AG04450 (cell line): Measurements from ENCODE around the gene BTBD9. TPM values are rescaled to one million over a fixed set of nuclear protein-coding genes. Genes with fewer than 3 reads are reported as not detected.

Experiments used
- CTCF ChIA-PET: fragments of 300-600, 350-600 bp; formaldehyde crosslinking; extraction: SDS; loops from one replicate; lab custom pipeline; 2022; ENCODE audit warnings: antibody characterized with exemption, inconsistent platforms; lab: Charles Lee
- POLR2A ChIA-PET: fragments of 350-600 bp; formaldehyde crosslinking; extraction: SDS; loops from one replicate; lab custom pipeline; 2021; ENCODE audit warnings: antibody characterized with exemption, inconsistent platforms; lab: Yijun Ruan, JAX
- DNase-seq: peaks from one replicate; pipeline ENCODE4 v3.0.0-alpha.2; 2011; ENCODE audit warnings: low read depth, low spot score
- H3K27ac ChIP-seq: one replicate; pipeline ENCODE4 v1.5.1; 2012; ENCODE audit warnings: low read depth, low read length, control low read depth
- H3K27me3 ChIP-seq: one replicate; pipeline ENCODE4 v1.6.0; 2012; ENCODE audit warnings: low read length; ENCODE audit not compliant: control insufficient read depth, insufficient read depth
- H3K4me3 ChIP-seq: 2 replicates; pipeline ENCODE4 v1.5.1; 2011; ENCODE audit warnings: mild to moderate bottlenecking, low read depth, low read length, control low read depth
- H3K9me3 ChIP-seq: 2 replicates; pipeline ENCODE4 v1.5.1; 2012; ENCODE audit warnings: low read length; ENCODE audit not compliant: control insufficient read depth, insufficient read depth
- CTCF ChIP-seq: IDR thresholded peaks from 2 replicates; pipeline ENCODE4 v1.5.1; 2011; ENCODE audit warnings: low read depth, low read length, control low read depth, inconsistent platforms
- polyA plus RNA-seq: library from polyadenylated mRNA; depleted of rRNA; stranded (reverse); fragments of >200 nt; gene quantifications from 2 replicates; pipeline ENCODE4 v1.2.3, GENCODE V29; 2011

Gene BTBD9
- polyA plus RNA-seq, 1 experiment: 7.2 TPM

- Histone ChIP-seq H3K4me3 (no peak overlapping the region), H3K27ac (no peak overlapping the region), H3K9me3 (no peaks in the 10 kb centered on the region), H3K27me3 (no peaks in the 10 kb centered on the region)
- POLR2A ChIA-PET: no interaction called here
- CTCF ChIA-PET: interaction anchor here (1.1 to 2.6 kb wide), 3 partner anchors 16 to 849 kb away, joined by 4 to 12 read pairs (median 4); no protein-coding TSS in a partner anchor
- TF ChIP-seq CTCF: no peak
- DNase-seq: no peak
Measured at GRCh38 chr6:38554014-38554413, 85.7 kb downstream of the BTBD9 start.

GRCh38 chr6:38552121-38552520 lies 87.6 kb downstream of the BTBD9 start:
- no peak overlapping the region for H3K27ac ChIP-seq
- DNase-seq: no peak
- CTCF ChIA-PET: no interaction called here
- TF ChIP-seq CTCF: no peak
- H3K4me3 ChIP-seq: no peak overlapping the region
- H3K27me3 ChIP-seq: no peaks in the 10 kb centered on the region
- POLR2A ChIA-PET: no interaction called here
- H3K9me3 ChIP-seq: no peaks in the 10 kb centered on the region

- CTCF ChIA-PET: no interaction called here
- DNase-seq: no peak
- Histone ChIP-seq H3K27me3 (no peaks in the 10 kb centered on the region), H3K9me3 (no peaks in the 10 kb centered on the region), H3K27ac (no peak overlapping the region), H3K4me3 (no peak overlapping the region)
- TF ChIP-seq CTCF: no peak
- POLR2A ChIA-PET: no interaction called here
Measured at GRCh38 chr6:38549795-38550194, 89.9 kb downstream of the BTBD9 start.

- Histone ChIP-seq H3K27me3 (no peaks in the 10 kb centered on the region), H3K9me3 (no peaks in the 10 kb centered on the region), H3K4me3 (no peak overlapping the region), H3K27ac (no peak overlapping the region)
- no peak for TF ChIP-seq CTCF
- ChIA-PET CTCF (no interaction called here), POLR2A (no interaction called here)
- no peak for DNase-seq
Measured at GRCh38 chr6:38549180-38549579, 90.5 kb downstream of the BTBD9 start.

- no peak overlapping the region for H3K27ac ChIP-seq
- ChIA-PET POLR2A (no interaction called here), CTCF (no interaction called here)
- H3K9me3 ChIP-seq: no peaks in the 10 kb centered on the region
- no peak for DNase-seq
- H3K27me3 ChIP-seq: no peaks in the 10 kb centered on the region
- H3K4me3 ChIP-seq: no peak overlapping the region
- TF ChIP-seq CTCF: no peak
Measured at GRCh38 chr6:38543022-38543421, 96.7 kb downstream of the BTBD9 start.
